Activated CD8-positive, alpha-beta T cell treated with anti-CD3 and anti-CD28 coated beads for 36 hours (primary cell): ENCODE results near the gene EDNRA. TPM values are rescaled to one million over a fixed set of nuclear protein-coding genes. Genes with fewer than 3 reads are reported as not detected.

Experiments
- ATAC-seq: fragments of 200-7000 bp; cut with Tn5 transposase; one replicate; pipeline ENCODE4 v1.10.0; 2021; ENCODE audit warnings: mild to moderate bottlenecking, moderate library complexity
- CTCF ChIA-PET: fragments of 350-600 bp; sonication (Branson Sonifier 250); formaldehyde crosslinking; loops from one replicate; lab custom pipeline; 2021; ENCODE audit warnings: antibody characterized with exemption; lab: Charles Lee
- POLR2A ChIA-PET: fragments of 350-600 bp; sonication (Branson Sonifier 250); formaldehyde crosslinking; loops from one replicate; lab custom pipeline; 2021; ENCODE audit warnings: antibody characterized with exemption; lab: Charles Lee
- DNase-seq: peaks from one replicate; pipeline ENCODE4 v3.0.0-alpha.2; 2020
- H3K27ac Mint-ChIP-seq: one replicate; pipeline ENCODE4 v1.8.0; 2021; ENCODE audit warnings: mild to moderate bottlenecking, mixed read lengths
- H3K27me3 Mint-ChIP-seq: one replicate; pipeline ENCODE4 v1.8.0; 2021; ENCODE audit warnings: mixed read lengths
- H3K36me3 Mint-ChIP-seq: one replicate; pipeline ENCODE4 v1.8.0; 2021; ENCODE audit warnings: low read depth, mixed read lengths
- H3K4me1 Mint-ChIP-seq: one replicate; pipeline ENCODE4 v1.8.0; 2021; ENCODE audit warnings: low read depth, mixed read lengths
- H3K4me3 Mint-ChIP-seq: one replicate; pipeline ENCODE4 v1.8.0; 2021; ENCODE audit warnings: mild to moderate bottlenecking, moderate library complexity, mixed read lengths
- H3K9me3 Mint-ChIP-seq: one replicate; pipeline ENCODE4 v1.8.0; 2021; ENCODE audit warnings: mixed read lengths
- intact Hi-C: fragments of 100-400 bp; cut with micrococcal nuclease; formaldehyde crosslinking; loops from one replicate; pipeline ENCODE4 v1.10.0; 2022
- total RNA-seq, 2 experiments: library from RNA; stranded (reverse); gene quantifications; one replicate each; pipeline ENCODE4 v1.2.3, GENCODE V29; 2021
- TF ChIP-seq, protein P1 (sequence below): fragments of 200-600 bp; IDR thresholded peaks from one replicate; pipeline ENCODE4 v1.8.0; 2022; ENCODE audit warnings: antibody characterized with exemption, mild to moderate bottlenecking

EDNRA gene
- total RNA-seq, 2 experiments from 2014 or later = not detected

DNA sequence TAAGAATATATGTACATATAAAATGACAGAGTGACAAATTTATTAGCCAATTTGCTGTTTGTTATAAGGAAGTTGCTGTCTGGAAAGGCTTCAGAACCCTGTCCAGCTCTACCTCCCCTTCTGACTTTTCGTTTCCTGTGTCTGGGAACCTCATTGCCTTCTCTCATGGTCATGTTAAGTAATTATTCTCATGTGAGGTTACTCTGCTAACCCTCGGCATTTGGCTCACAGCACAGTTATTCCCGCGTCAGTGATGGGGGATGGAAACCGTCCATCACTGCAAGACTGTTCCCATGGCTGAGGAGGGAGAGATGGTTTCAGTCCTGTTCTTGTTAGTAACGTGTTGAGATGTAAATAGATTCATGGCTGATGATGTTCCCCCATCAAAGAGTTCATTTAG is 11.9 kb downstream of the EDNRA start:
- Mint-ChIP-seq H3K36me3 (no peaks in the 10 kb centered on the region), H3K27me3 (peaks cover 7% of the 10 kb centered on the region), H3K4me3 (no peak overlapping the region), H3K9me3 (no peaks in the 10 kb centered on the region), H3K27ac (no peak overlapping the region), H3K4me1 (no peaks in the 10 kb centered on the region)
- ATAC-seq (no peak), DNase-seq (no peak)
- ChIA-PET POLR2A (no interaction called here), CTCF (interaction anchor here (0.5 to 1.4 kb wide), 2 partner anchors 26 to 247 kb away, joined by 4 read pairs; no protein-coding TSS in a partner anchor)
- intact Hi-C loops = no loop called here
- TF ChIP-seq, protein P1, sequence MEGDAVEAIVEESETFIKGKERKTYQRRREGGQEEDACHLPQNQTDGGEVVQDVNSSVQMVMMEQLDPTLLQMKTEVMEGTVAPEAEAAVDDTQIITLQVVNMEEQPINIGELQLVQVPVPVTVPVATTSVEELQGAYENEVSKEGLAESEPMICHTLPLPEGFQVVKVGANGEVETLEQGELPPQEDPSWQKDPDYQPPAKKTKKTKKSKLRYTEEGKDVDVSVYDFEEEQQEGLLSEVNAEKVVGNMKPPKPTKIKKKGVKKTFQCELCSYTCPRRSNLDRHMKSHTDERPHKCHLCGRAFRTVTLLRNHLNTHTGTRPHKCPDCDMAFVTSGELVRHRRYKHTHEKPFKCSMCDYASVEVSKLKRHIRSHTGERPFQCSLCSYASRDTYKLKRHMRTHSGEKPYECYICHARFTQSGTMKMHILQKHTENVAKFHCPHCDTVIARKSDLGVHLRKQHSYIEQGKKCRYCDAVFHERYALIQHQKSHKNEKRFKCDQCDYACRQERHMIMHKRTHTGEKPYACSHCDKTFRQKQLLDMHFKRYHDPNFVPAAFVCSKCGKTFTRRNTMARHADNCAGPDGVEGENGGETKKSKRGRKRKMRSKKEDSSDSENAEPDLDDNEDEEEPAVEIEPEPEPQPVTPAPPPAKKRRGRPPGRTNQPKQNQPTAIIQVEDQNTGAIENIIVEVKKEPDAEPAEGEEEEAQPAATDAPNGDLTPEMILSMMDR = no peak

DNA sequence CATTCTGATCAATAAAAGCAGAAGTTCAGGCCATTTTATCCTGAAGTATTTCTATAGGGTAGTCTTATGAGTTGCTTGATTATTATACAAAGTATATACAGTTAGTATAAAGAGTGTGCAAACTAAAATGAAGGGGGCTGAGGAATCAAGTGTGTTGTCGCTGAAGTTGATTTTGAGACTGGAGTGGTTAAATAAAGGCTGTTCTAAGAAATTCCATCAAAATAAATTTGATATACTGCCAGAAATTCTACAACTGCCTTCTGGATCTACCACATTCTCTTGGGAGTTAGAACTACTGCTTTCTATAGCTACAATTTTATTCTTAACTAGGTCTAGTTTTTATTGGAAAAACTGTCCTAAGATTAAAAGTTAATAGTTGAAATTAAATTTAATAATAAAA is 12.4 kb downstream of the EDNRA start:
- ATAC-seq (no peak), DNase-seq (no peak)
- no peak overlapping the region for H3K4me3 Mint-ChIP-seq
- no peaks in the 10 kb centered on the region for H3K4me1 Mint-ChIP-seq
- intact Hi-C loops = no loop called here
- H3K36me3 Mint-ChIP-seq = no peaks in the 10 kb centered on the region
- POLR2A ChIA-PET = no interaction called here
- CTCF ChIA-PET = no interaction called here
- H3K9me3 Mint-ChIP-seq = no peaks in the 10 kb centered on the region
- no peak overlapping the region for H3K27ac Mint-ChIP-seq
- TF ChIP-seq, protein P1 = no peak
- H3K27me3 Mint-ChIP-seq = peaks cover 7% of the 10 kb centered on the region

DNA sequence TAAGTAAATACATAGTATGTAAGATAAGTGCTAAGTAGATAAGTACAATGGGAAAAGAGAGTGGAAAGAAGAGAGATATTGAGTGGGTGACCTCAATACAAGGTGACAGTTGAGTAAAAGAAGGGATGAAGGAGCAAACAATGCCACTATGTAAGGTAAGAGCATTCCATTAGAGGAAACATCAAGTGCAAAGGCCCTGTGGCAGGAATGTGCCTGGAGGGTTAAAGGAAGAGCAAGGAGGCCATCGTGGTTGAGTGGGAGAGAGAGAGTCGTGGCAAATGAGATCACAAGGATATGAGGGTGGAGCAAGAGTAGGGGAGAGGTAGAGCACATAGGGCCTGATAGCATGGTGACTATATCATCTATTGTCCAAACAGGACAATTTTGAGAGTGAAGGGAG is 13.4 kb downstream of the EDNRA start:
- ChIA-PET POLR2A (no interaction called here), CTCF (no interaction called here)
- ATAC-seq (no peak), DNase-seq (no peak)
- Mint-ChIP-seq H3K4me1 (no peaks in the 10 kb centered on the region), H3K4me3 (no peak overlapping the region), H3K36me3 (no peaks in the 10 kb centered on the region), H3K9me3 (no peaks in the 10 kb centered on the region), H3K27ac (no peak overlapping the region), H3K27me3 (peaks cover 7% of the 10 kb centered on the region)
- intact Hi-C loops = no loop called here
- TF ChIP-seq, protein P1 = no peak

DNA sequence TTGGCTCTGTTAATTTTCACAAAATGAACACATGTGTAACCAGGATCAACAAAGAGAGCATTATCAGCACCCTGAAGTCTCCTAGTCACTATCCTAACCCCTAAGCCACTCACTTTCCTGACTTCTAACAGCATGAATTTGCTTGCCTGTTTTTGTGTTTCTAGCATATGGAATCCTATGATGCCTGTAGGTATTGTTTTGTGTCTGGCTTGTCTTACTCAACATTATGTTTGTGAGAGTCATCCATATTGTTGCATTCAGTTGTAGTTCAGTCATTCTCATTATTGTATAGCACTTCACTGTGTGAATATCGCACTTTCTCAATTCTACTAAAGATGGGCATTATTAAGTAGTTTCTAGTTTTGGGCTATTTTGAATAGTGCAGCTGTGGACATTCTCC is 15.6 kb downstream of the EDNRA start:
- intact Hi-C loops = no loop called here
- no peaks in the 10 kb centered on the region for H3K4me1 Mint-ChIP-seq

DNA sequence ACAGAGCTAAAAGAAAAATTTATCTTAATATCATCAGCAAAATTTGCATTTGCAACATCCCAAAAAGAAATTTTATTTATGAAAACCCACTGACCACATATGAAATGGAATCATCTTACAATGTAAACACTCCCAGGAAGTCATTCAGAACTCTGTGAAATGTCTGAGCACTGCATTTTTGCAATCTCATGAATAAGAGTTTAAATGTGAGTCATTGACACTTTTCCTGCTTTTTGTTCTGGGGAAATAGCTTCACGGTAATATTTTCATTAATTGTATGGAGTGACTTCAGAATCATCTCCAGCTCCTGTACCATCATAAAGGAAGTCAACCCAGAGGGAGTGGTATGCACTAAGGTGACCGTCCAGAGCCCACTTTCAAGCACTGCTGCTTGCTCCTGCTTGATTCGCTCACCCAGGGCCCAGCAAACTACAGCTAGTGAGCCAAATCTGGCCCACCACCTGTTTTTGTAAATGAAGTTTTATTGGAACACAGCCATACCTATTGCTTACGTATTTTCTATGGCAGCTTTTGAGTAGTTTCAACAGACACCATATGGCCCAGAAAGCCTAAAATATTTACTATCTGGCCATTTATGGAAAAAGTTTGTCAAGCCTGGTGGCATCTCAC is 17.2 kb downstream of the EDNRA start:
- H3K9me3 Mint-ChIP-seq = no peaks in the 10 kb centered on the region
- ChIA-PET POLR2A (no interaction called here), CTCF (no interaction called here)
- H3K27me3 Mint-ChIP-seq = peaks cover 14% of the 10 kb centered on the region
- DNase-seq = no peak
- H3K4me1 Mint-ChIP-seq = no peaks in the 10 kb centered on the region
- intact Hi-C loops = no loop called here
- H3K36me3 Mint-ChIP-seq = no peaks in the 10 kb centered on the region
- TF ChIP-seq, protein P1 = no peak
- H3K4me3 Mint-ChIP-seq = no peak overlapping the region
- ATAC-seq = no peak
- no peak overlapping the region for H3K27ac Mint-ChIP-seq

More for the DNA sequence above, 15.6 kb downstream of the EDNRA start:
- TF ChIP-seq, protein P1 = no peak
- no peak overlapping the region for H3K27ac Mint-ChIP-seq
- peaks cover 11% of the 10 kb centered on the region for H3K27me3 Mint-ChIP-seq
- no peak overlapping the region for H3K4me3 Mint-ChIP-seq
- H3K9me3 Mint-ChIP-seq = no peaks in the 10 kb centered on the region
- CTCF ChIA-PET = no interaction called here
- no peak for DNase-seq
- POLR2A ChIA-PET = no interaction called here
- no peaks in the 10 kb centered on the region for H3K36me3 Mint-ChIP-seq
- no peak for ATAC-seq
